HCT116 (cell line): Measurements from ENCODE around the gene FA2H. TPM values are rescaled to one million over a fixed set of nuclear protein-coding genes. Genes with fewer than 3 reads are reported as not detected.

Experiments
- ATAC-seq: fragments of 200-7000 bp; cut with Tn5 transposase; 2 replicates; pipeline ENCODE4 v1.9.1; 2020; ENCODE audit warnings: mild to moderate bottlenecking, moderate library complexity
- BruUV-seq: library from RNA; stranded (reverse); fragments of 400-500 nt; replicated peaks from 2 replicates; lab custom pipeline; 2021; lab: Mats Ljungman, UMichigan
- CTCF ChIA-PET: fragments of 300-600 bp; sonication (Branson Sonifier 250); formaldehyde crosslinking; loops from one replicate; lab custom pipeline; 2021; ENCODE audit warnings: antibody characterized with exemption; lab: Charles Lee
- POLR2A ChIA-PET: fragments of 300-600, 350-600 bp; sonication (Branson Sonifier 250); formaldehyde crosslinking; loops from one replicate; lab custom pipeline; 2021; ENCODE audit warnings: antibody characterized with exemption; lab: Charles Lee
- RAD21 ChIA-PET, 2 experiments: fragments of 300-600 bp; sonication (Branson Sonifier 250); formaldehyde crosslinking; loops; one replicate each; lab custom pipeline; 2023; ENCODE audit warnings: low total read pairs in 2 of 2; ENCODE audit not compliant: uncharacterized antibody in 2 of 2, unreplicated experiment in 2 of 2, low non-redundant PET in 1 of 2; lab: Charles Lee
- DNase-seq: peaks from one replicate; pipeline ENCODE4 v3.0.0-alpha.2; 2010; ENCODE audit warnings: low read depth, low spot score
- H2AFZ ChIP-seq: fragments of 200-600 bp; shearing (Covaris generic), sonication (generic); 2 replicates; pipeline ENCODE4 v1.6.1; 2017; ENCODE audit warnings: low read depth, mixed run types, mixed read lengths, antibody characterized with exemption, low read length; ENCODE audit not compliant: poor library complexity, severe bottlenecking
- H3K27ac ChIP-seq: 2 replicates; pipeline ENCODE4 v1.5.1; 2012; ENCODE audit warnings: low read depth, low read length
- H3K27me3 ChIP-seq: fragments of 200-600 bp; sonication (generic); 2 replicates; pipeline ENCODE4 v1.6.1; 2016; ENCODE audit warnings: mixed run types, low read length, mixed read lengths; ENCODE audit not compliant: insufficient read depth
- H3K36me3 ChIP-seq, 2 experiments: fragments of 200-500 bp in 1 of 2; fragments of 200-600 bp in 1 of 2; sonication (Bioruptor generic) in 1 of 2; sonication (generic) in 1 of 2; 2 replicates each; pipeline versions ENCODE4 v1.5.1 to v1.6.1; 2014 to 2016; ENCODE audit warnings: low read length in 2 of 2, inconsistent platforms in 1 of 2, mixed read lengths in 1 of 2, mixed run types in 1 of 2; ENCODE audit not compliant: insufficient read depth in 2 of 2, control insufficient read depth in 1 of 2
- H3K4me1 ChIP-seq, 2 experiments: fragments of 200-600 bp in 1 of 2; sonication (generic) in 1 of 2; 2 replicates each; pipeline versions ENCODE4 v1.5.1 to v1.6.1; 2012 to 2017; ENCODE audit warnings: low read length in 2 of 2, inconsistent platforms in 1 of 2, mild to moderate bottlenecking in 1 of 2, mixed read lengths in 1 of 2, mixed run types in 1 of 2, moderate library complexity in 1 of 2; ENCODE audit not compliant: insufficient read depth in 2 of 2, control insufficient read depth in 1 of 2
- H3K4me2 ChIP-seq: fragments of 200-600 bp; sonication (generic); 2 replicates; pipeline ENCODE4 v1.6.1; 2017; ENCODE audit warnings: mixed run types, low read length, mixed read lengths
- H3K4me3 ChIP-seq, 2 experiments: fragments of 200-600 bp in 1 of 2; sonication (generic) in 1 of 2; replicated peaks in 1 of 2; 2 replicates each; pipeline ENCODE4 v1.5.1; 2011 to 2016; ENCODE audit warnings: low read length in 2 of 2, control low read depth in 1 of 2, low read depth in 1 of 2, mild to moderate bottlenecking in 1 of 2, mixed read lengths in 1 of 2, mixed run types in 1 of 2
- H3K79me2 ChIP-seq: fragments of 200-600 bp; sonication (generic); 2 replicates; pipeline ENCODE4 v1.6.1; 2017; ENCODE audit warnings: mild to moderate bottlenecking, mixed run types, low read length, moderate library complexity, mixed read lengths; ENCODE audit not compliant: insufficient read depth
- H3K9ac ChIP-seq: fragments of 200-600 bp; sonication (generic); 2 replicates; pipeline ENCODE4 v1.6.1; 2016; ENCODE audit warnings: low read length, mixed read lengths
- H3K9me2 ChIP-seq: fragments of 200-600 bp; sonication (generic), shearing (Covaris generic); 2 replicates; pipeline ENCODE4 v1.6.1; 2017; ENCODE audit warnings: mixed run types, mild to moderate bottlenecking, moderate library complexity; ENCODE audit not compliant: insufficient read depth
- H3K9me3 ChIP-seq, 2 experiments: fragments of 200-500 bp in 1 of 2; fragments of 200-600 bp in 1 of 2; sonication (Bioruptor generic) in 1 of 2; sonication (generic) in 1 of 2; 2 replicates each; pipeline ENCODE4 v1.6.1; 2014 to 2017; ENCODE audit warnings: low read length in 2 of 2, mixed read lengths in 2 of 2, inconsistent platforms in 1 of 2, low read depth in 1 of 2, mild to moderate bottlenecking in 1 of 2, mixed run types in 1 of 2, moderate library complexity in 1 of 2; ENCODE audit not compliant: control insufficient read depth in 1 of 2, insufficient read depth in 1 of 2
- H4K20me1 ChIP-seq: fragments of 200-600 bp; sonication (generic), shearing (Covaris generic); 2 replicates; pipeline ENCODE4 v1.6.1; 2017; ENCODE audit warnings: mixed run types, mild to moderate bottlenecking, moderate library complexity; ENCODE audit not compliant: insufficient read depth
- ATF3 ChIP-seq: IDR thresholded peaks from 2 replicates; pipeline ENCODE4 v1.6.1; 2012
- ELF1 ChIP-seq: IDR thresholded peaks from 2 replicates; pipeline ENCODE4 v1.6.1; 2012; ENCODE audit warnings: low read depth, borderline replicate concordance
- JUND ChIP-seq: IDR thresholded peaks from 2 replicates; pipeline ENCODE4 v1.6.1; 2012
- POLR2A ChIP-seq: IDR thresholded peaks from 2 replicates; pipeline ENCODE4 v1.7.0; 2011; ENCODE audit warnings: borderline replicate concordance; ENCODE audit not compliant: insufficient read depth, insufficient read length; ENCODE audit errors: extremely low read depth
- RAD21 ChIP-seq: IDR thresholded peaks from 2 replicates; pipeline ENCODE4 v1.6.1; 2012; ENCODE audit warnings: low read depth, mild to moderate bottlenecking
- TCF7L2 ChIP-seq: IDR thresholded peaks from 2 replicates; pipeline ENCODE4 v1.7.0; 2011; ENCODE audit warnings: borderline replicate concordance, inconsistent platforms; ENCODE audit not compliant: insufficient read depth, insufficient read length; ENCODE audit errors: extremely low read depth
- YY1 ChIP-seq: IDR thresholded peaks from 2 replicates; pipeline ENCODE4 v1.6.1; 2011; ENCODE audit warnings: low read length, low read depth, moderate library complexity, mild to moderate bottlenecking; ENCODE audit not compliant: insufficient replicate concordance; ENCODE audit errors: extremely low read depth
- ZBTB33 ChIP-seq: IDR thresholded peaks from 2 replicates; pipeline ENCODE4 v1.6.1; 2011; ENCODE audit warnings: mild to moderate bottlenecking, low read length, moderate library complexity; ENCODE audit not compliant: insufficient replicate concordance; ENCODE audit errors: extremely low read depth
- ZFX ChIP-seq: fragments of 450-650 bp; IDR thresholded peaks from 2 replicates; pipeline ENCODE4 v1.6.1; 2017
- intact Hi-C: fragments of 100-400 bp; cut with micrococcal nuclease; formaldehyde crosslinking; loops from 2 replicates; pipeline ENCODE4 v1.10.0; 2022
- total RNA-seq: library from RNA; stranded (reverse); gene quantifications from one replicate; pipeline ENCODE4 v1.2.1, GENCODE V29; 2021; ENCODE audit not compliant: unreplicated experiment

The FA2H gene
- total RNA-seq, 1 experiment from 2014 or later = 11.1 TPM

DNA sequence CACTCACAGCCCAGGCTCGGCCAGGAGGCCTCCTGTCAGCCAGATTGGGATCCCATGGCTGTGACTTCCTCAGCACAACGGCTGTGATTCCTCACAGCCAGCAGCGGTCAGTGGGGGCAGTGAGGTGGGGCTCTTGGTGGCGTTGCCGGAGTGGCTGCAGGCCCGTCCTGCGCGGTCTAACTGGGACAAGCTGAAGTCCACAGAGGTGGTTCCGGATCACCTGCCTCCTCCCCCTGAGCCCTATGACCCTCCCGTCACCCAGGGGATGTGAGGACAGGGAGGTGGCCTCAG is 39.5 kb downstream of the FA2H start (continued):
- no peak for TF ChIP-seq ATF3
- TF ChIP-seq RAD21 = no peak

GRCh38 chr16:74734361-74735161 is 40.1 kb downstream of the FA2H start:
- intact Hi-C loops = no loop called here
- DNase-seq (no peak), ATAC-seq (no peak)
- no peaks in the 10 kb centered on the region for H4K20me1 ChIP-seq
- H3K9ac ChIP-seq = no peak overlapping the region
- TF ChIP-seq POLR2A = no peak
- TF ChIP-seq ELF1 = no peak
- no peak for TF ChIP-seq RAD21
- TF ChIP-seq TCF7L2 = no peak
- no peak for TF ChIP-seq JUND
- no peak for TF ChIP-seq ZFX
- no peak for TF ChIP-seq YY1
- TF ChIP-seq ZBTB33 = no peak
- no peaks in the 10 kb centered on the region for H3K9me3 ChIP-seq
- BruUV-seq = no TSS peak
- RAD21 ChIA-PET = no interaction called here
- H2AFZ ChIP-seq = no peak overlapping the region
- no peaks in the 10 kb centered on the region for H3K27me3 ChIP-seq
- H3K79me2 ChIP-seq = no peaks in the 10 kb centered on the region
- CTCF ChIA-PET = no interaction called here
- POLR2A ChIA-PET = no interaction called here
- no peaks in the 10 kb centered on the region for H3K9me2 ChIP-seq
- no peaks in the 10 kb centered on the region for H3K36me3 ChIP-seq
- peaks cover 23 to 37% of the 10 kb centered on the region in 2 experiments for H3K4me1 ChIP-seq
- H3K27ac ChIP-seq = no peak overlapping the region
- H3K4me2 ChIP-seq = no peak overlapping the region
- no peak overlapping the region for H3K4me3 ChIP-seq
